Endodermal cell (in vitro differentiated cells): ENCODE measurements around the gene GRIA2. TPM values are rescaled to one million over a fixed set of nuclear protein-coding genes. Genes with fewer than 3 reads are reported as not detected.

Source experiments
- DNase-seq: peaks from one replicate; pipeline ENCODE4 v3.0.0-alpha.2; 2017
- H3K27ac ChIP-seq: 2 replicates; pipeline ENCODE4 v1.5.1; 2013; ENCODE audit warnings: mild to moderate bottlenecking, low read depth, low read length, moderate library complexity
- H3K27me3 ChIP-seq: 2 replicates; pipeline ENCODE4 v1.6.1; 2013; ENCODE audit warnings: mild to moderate bottlenecking, low read length, moderate library complexity; ENCODE audit not compliant: insufficient read depth, control insufficient read depth, poor library complexity, severe bottlenecking
- H3K36me3 ChIP-seq: 2 replicates; pipeline ENCODE4 v1.7.0; 2013; ENCODE audit warnings: mild to moderate bottlenecking, low read length, moderate library complexity; ENCODE audit not compliant: control insufficient read depth, insufficient read depth
- H3K4me1 ChIP-seq: one replicate; pipeline ENCODE4 v1.7.0; 2013; ENCODE audit warnings: low read length; ENCODE audit not compliant: control insufficient read depth, insufficient read depth
- H3K4me3 ChIP-seq: 2 replicates; pipeline ENCODE4 v1.5.1; 2013; ENCODE audit warnings: mild to moderate bottlenecking, low read length, moderate library complexity
- H3K9ac ChIP-seq: 2 replicates; pipeline ENCODE4 v1.6.1; 2013; ENCODE audit warnings: mild to moderate bottlenecking, low read length, moderate library complexity; ENCODE audit not compliant: poor library complexity, severe bottlenecking; ENCODE audit errors: extremely low read depth
- H3K9me3 ChIP-seq: 2 replicates; pipeline ENCODE4 v1.6.1; 2013; ENCODE audit warnings: mild to moderate bottlenecking, low read length, moderate library complexity; ENCODE audit not compliant: control insufficient read depth
- H3K27ac Mint-ChIP-seq: 2 replicates; pipeline ENCODE4 v1.8.0; 2020; ENCODE audit warnings: mixed read lengths
- H3K27me3 Mint-ChIP-seq: 2 replicates; pipeline ENCODE4 v1.8.0; 2021; ENCODE audit warnings: mild to moderate bottlenecking, mixed read lengths; ENCODE audit not compliant: insufficient read depth
- H3K36me3 Mint-ChIP-seq: 2 replicates; pipeline ENCODE4 v1.8.0; 2020; ENCODE audit warnings: low read depth, mixed read lengths
- H3K4me1 Mint-ChIP-seq: 2 replicates; pipeline ENCODE4 v1.8.0; 2020; ENCODE audit warnings: mixed read lengths
- H3K4me3 Mint-ChIP-seq: 2 replicates; pipeline ENCODE4 v1.8.0; 2020; ENCODE audit warnings: mild to moderate bottlenecking, moderate library complexity, mixed read lengths
- H3K9me3 Mint-ChIP-seq: 2 replicates; pipeline ENCODE4 v1.8.0; 2020; ENCODE audit warnings: mild to moderate bottlenecking, mixed read lengths
- CTCF ChIP-seq: fragments of 200-600 bp; sonication (generic); conservative IDR thresholded peaks from 2 replicates; pipeline ENCODE4 v1.5.0; 2021; ENCODE audit warnings: antibody characterized with exemption, mild to moderate bottlenecking
- WGBS, 2 experiments: methylation state at CpG; one replicate each; pipeline versions ENCODE4 v1.1.5 to v1.1.7; 2013; ENCODE audit warnings: missing lambda C conversion rate in 2 of 2, mixed read lengths in 1 of 2; ENCODE audit not compliant: insufficient coverage in 1 of 2, insufficient read length in 1 of 2; 5-methylcytosine and 5-hydroxymethylcytosine counted together
- total RNA-seq, 2 donors: library from RNA; stranded (reverse); fragmentation: NEBNext Ultra II Directional in 1 of 2; extraction: Animal tissue kit (Norgen Biotek cat#: 25700) in 1 of 2; gene quantifications; 2 replicates in 1 of 2; 3 replicates in 1 of 2; pipeline ENCODE4 v1.2.1, GENCODE V29; 2021

The GRIA2 gene
- total RNA-seq, 2 donors from 2014 or later: not detected

DNA sequence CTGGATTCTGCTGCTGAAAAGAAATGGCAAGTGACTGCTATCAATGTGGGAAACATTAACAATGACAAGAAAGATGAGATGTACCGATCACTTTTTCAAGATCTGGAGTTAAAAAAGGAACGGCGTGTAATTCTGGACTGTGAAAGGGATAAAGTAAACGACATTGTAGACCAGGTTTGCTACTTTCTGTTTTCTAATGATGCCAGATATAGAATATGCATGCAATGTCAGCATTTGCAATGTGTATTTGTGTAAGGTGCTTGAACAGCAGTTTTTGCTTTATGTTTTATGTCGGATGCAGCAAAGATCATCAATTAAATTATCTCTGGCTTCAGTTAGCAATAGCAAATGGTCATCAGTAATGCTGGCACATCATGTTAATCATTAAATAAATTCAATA lies 92.2 kb downstream of the GRIA2 start:
- no peaks in the 10 kb centered on the region for H3K27me3 ChIP-seq
- DNase-seq: no peak
- no peak overlapping the region for H3K4me3 Mint-ChIP-seq
- no peak for TF ChIP-seq CTCF
- no peak overlapping the region for H3K4me3 ChIP-seq
- H3K36me3 ChIP-seq: no peaks in the 10 kb centered on the region
- H3K36me3 Mint-ChIP-seq: no peaks in the 10 kb centered on the region
- H3K27me3 Mint-ChIP-seq: no peaks in the 10 kb centered on the region
- H3K9ac ChIP-seq: no peak overlapping the region
- no peaks in the 10 kb centered on the region for H3K4me1 ChIP-seq
- no peak overlapping the region for H3K27ac Mint-ChIP-seq
- no peaks in the 10 kb centered on the region for H3K9me3 Mint-ChIP-seq
- WGBS, 2 experiments: 91 to 95% methylated on average over 4 to 5 of the region's 5 CpGs
- no peak overlapping the region for H3K27ac ChIP-seq
- H3K4me1 Mint-ChIP-seq: no peaks in the 10 kb centered on the region
- no peaks in the 10 kb centered on the region for H3K9me3 ChIP-seq

- H3K4me1 ChIP-seq: no peaks in the 10 kb centered on the region
Measured at GRCh38 chr4:157314906-157315305, 94.4 kb downstream of the GRIA2 start.

GRCh38 chr4:157315968-157316367 lies 95.4 kb downstream of the GRIA2 start:
- no peak for TF ChIP-seq CTCF
- Histone ChIP-seq H3K4me1 (no peaks in the 10 kb centered on the region), H3K36me3 (no peaks in the 10 kb centered on the region), H3K4me3 (no peak overlapping the region), H3K27ac (no peak overlapping the region), H3K27me3 (no peaks in the 10 kb centered on the region), H3K9ac (no peak overlapping the region), H3K9me3 (no peaks in the 10 kb centered on the region)
- DNase-seq: no peak
- H3K4me1 Mint-ChIP-seq: no peaks in the 10 kb centered on the region
- H3K27me3 Mint-ChIP-seq: no peaks in the 10 kb centered on the region
- H3K27ac Mint-ChIP-seq: no peak overlapping the region
- no peak overlapping the region for H3K4me3 Mint-ChIP-seq
- no peaks in the 10 kb centered on the region for H3K9me3 Mint-ChIP-seq
- WGBS, 2 experiments: 80 to 92% methylated on average over 1 of the region's 1 CpG
- H3K36me3 Mint-ChIP-seq: no peaks in the 10 kb centered on the region

More at GRCh38 chr4:157314906-157315305, 94.4 kb downstream of the GRIA2 start:
- H3K9ac ChIP-seq: no peak overlapping the region
- Mint-ChIP-seq H3K27ac (no peak overlapping the region), H3K9me3 (no peaks in the 10 kb centered on the region), H3K36me3 (no peaks in the 10 kb centered on the region), H3K27me3 (no peaks in the 10 kb centered on the region), H3K4me3 (no peak overlapping the region), H3K4me1 (no peaks in the 10 kb centered on the region)
- H3K27me3 ChIP-seq: no peaks in the 10 kb centered on the region
- no peak overlapping the region for H3K27ac ChIP-seq
- H3K4me3 ChIP-seq: no peak overlapping the region
- TF ChIP-seq CTCF: no peak
- H3K9me3 ChIP-seq: no peaks in the 10 kb centered on the region
- DNase-seq: no peak
- H3K36me3 ChIP-seq: no peaks in the 10 kb centered on the region
- 90% methylated on average over 1 of the region's 1 CpG; no CpG with 5 or more reads in 1 of the 2 experiments for WGBS, 2 experiments
